OCI-M2 (cell line): ENCODE measurements around the gene HOXD10.

Source experiments
- DNase-seq: peaks from one replicate; lab custom pipeline; 2025; ENCODE audit not compliant: unreplicated experiment; lab: John Stamatoyannopoulos, UW

HOXD10 gene

GRCh38 chr2:176105730-176106580, 10.6 kb upstream of the HOXD10 start:
- DNase-seq: no peak

GRCh38 chr2:176106581-176107539, 9.7 kb upstream of the HOXD10 start, which contains the start of gene HOXD11:
HOXD11 (plus strand) TSS chr2:176107280; CDS start chr2:176107356, 76 bp downstream.
- DNase-seq: no peak

GRCh38 chr2:176107731-176108181, 8.8 kb upstream of the HOXD10 start:
- no peak for DNase-seq

GRCh38 chr2:176109192-176109901, 7.2 kb upstream of the HOXD10 start:
- no peak for DNase-seq

- DNase-seq: no peak
Measured at GRCh38 chr2:176109946-176110345, 6.6 kb upstream of the HOXD10 start.

GRCh38 chr2:176110415-176111308, 5.9 kb upstream of the HOXD10 start:
- no peak for DNase-seq

- no peak for DNase-seq
Measured at GRCh38 chr2:176111309-176111663, 5.3 kb upstream of the HOXD10 start.

- DNase-seq: no peak
Measured at GRCh38 chr2:176111846-176112374, 4.7 kb upstream of the HOXD10 start.

- no peak for DNase-seq
Measured at GRCh38 chr2:176112375-176113302, 3.9 kb upstream of the HOXD10 start.

- DNase-seq: no peak
Measured at GRCh38 chr2:176114120-176114929, 2.3 kb upstream of the HOXD10 start.

GRCh38 chr2:176114930-176115625, 1.5 kb upstream of the HOXD10 start:
- DNase-seq: no peak

GRCh38 chr2:176117162-176117822, 714 bp downstream of the HOXD10 start:
- no peak for DNase-seq

GRCh38 chr2:176117823-176118371, 1.3 kb downstream of the HOXD10 start:
- no peak for DNase-seq

GRCh38 chr2:176118601-176119339, 2.2 kb downstream of the HOXD10 start:
- no peak for DNase-seq

- DNase-seq: no peak
Measured at GRCh38 chr2:176120364-176121189, 4.0 kb downstream of the HOXD10 start.
